Measurements from ENCODE around the gene ZBED2.

GRCh38 chr3:111598139-111598538 lies 3.0 kb upstream of the ZBED2 start:
- TF ChIP-seq LEF1 (IDR thresholded peaks at IDR 0.05; ENCODE audit: borderline replicate concordance) (no peak), HDGF (IDR thresholded peaks at IDR 0.05; ENCODE audit: borderline replicate concordance) (no peak), SP1 (IDR thresholded peaks at IDR 0.05) (no peak), SUZ12 (IDR thresholded peaks at IDR 0.05) (no peak), FOXA1 (IDR thresholded peaks at IDR 0.05) (no peak), FOXM1 (IDR thresholded peaks at IDR 0.05; ENCODE audit: borderline replicate concordance) (no peak), NFRKB (IDR thresholded peaks at IDR 0.05) (no peak), BHLHE40 (IDR thresholded peaks at IDR 0.05; ENCODE audit: borderline replicate concordance) (no peak), FOXK2 (IDR thresholded peaks at IDR 0.05) (no peak), ELF4 (IDR thresholded peaks at IDR 0.05) (no peak), TARDBP (IDR thresholded peaks at IDR 0.05) (no peak), ZNF384 (IDR thresholded peaks at IDR 0.05) (no peak), L3MBTL2 (conservative IDR thresholded peaks at IDR 0.05) (no peak), CTBP1 (IDR thresholded peaks at IDR 0.05; ENCODE audit: borderline replicate concordance) (no peak)

Data from HEK293T (cell line).